Measurements from ENCODE around the gene STK24. TPM values are rescaled to one million over a fixed set of nuclear protein-coding genes. Genes with fewer than 3 reads are reported as not detected.

STK24 gene
- total RNA-seq, 1 donor from 2014 or later: 92.3 TPM

DNA sequence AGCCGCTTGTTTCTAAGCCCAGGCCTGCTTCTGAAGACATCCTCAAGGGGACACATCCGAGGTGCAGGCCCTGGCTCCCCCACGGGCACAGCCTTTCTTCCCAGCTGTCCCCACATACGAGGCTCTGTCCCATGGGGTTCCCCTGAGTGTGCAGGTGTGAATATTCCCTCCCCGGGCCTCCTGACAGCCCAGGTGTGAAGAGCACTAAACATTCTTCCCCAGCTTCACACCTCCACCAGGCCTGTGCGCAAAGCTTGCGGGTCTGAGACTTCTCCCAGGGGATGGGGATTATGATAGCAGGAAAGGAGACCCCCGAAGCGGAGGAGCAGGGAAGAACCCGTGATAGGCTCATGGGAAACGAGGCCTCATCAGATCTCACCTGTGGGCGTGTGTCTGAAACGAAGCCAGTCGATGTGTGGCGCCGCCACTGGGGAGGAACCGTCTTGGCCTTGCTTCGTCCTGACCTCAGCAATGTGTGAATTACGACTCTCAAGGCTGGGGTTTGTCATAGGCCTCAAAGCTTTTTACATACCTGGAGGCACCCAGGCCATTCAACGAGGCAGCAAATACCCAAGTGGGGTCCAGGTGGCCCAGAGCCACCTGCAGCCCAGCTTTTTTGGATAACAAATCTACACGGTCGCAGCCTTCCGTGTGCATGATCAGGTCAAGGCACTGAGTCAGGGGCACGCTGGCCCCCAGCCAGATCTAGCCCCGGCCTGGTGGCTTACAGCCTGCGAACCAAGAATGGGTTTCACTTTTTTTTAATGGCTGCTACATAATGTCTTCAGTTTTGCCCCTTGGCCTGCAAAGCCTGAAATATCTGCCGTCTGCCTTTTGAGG is 134.3 kb downstream of the STK24 start:
- peaks cover 8% of the 10 kb centered on the region for H3K4me1 Mint-ChIP-seq (ENCODE audit: unreplicated experiment)
- no peaks in the 10 kb centered on the region for H3K9me3 Mint-ChIP-seq (ENCODE audit: unreplicated experiment)
- no peak for TF ChIP-seq CTCF (IDR thresholded peaks at IDR 0.05; ENCODE audit: unreplicated experiment)
- no peak overlapping the region for H3K4me3 Mint-ChIP-seq (ENCODE audit: unreplicated experiment)
- peaks cover 23% of the 10 kb centered on the region for H3K27me3 Mint-ChIP-seq (ENCODE audit: unreplicated experiment)
- DNase-seq (ENCODE audit: low spot score): no peak
- H3K27ac Mint-ChIP-seq (ENCODE audit: unreplicated experiment): no peak overlapping the region
- peaks cover 34% of the 10 kb centered on the region for H3K36me3 Mint-ChIP-seq (ENCODE audit: low read depth, unreplicated experiment)

GRCh38 chr13:98441056-98441676 is 135.7 kb downstream of the STK24 start:
- Mint-ChIP-seq H3K9me3 (ENCODE audit: unreplicated experiment) (no peaks in the 10 kb centered on the region), H3K27me3 (ENCODE audit: unreplicated experiment) (peaks cover 12% of the 10 kb centered on the region), H3K36me3 (ENCODE audit: low read depth, unreplicated experiment) (peaks cover 27% of the 10 kb centered on the region), H3K4me3 (ENCODE audit: unreplicated experiment) (no peak overlapping the region), H3K27ac (ENCODE audit: unreplicated experiment) (no peak overlapping the region), H3K4me1 (ENCODE audit: unreplicated experiment) (peaks cover 11% of the 10 kb centered on the region)
- no peak for DNase-seq (ENCODE audit: low spot score)
- TF ChIP-seq CTCF (IDR thresholded peaks at IDR 0.05; ENCODE audit: unreplicated experiment): no peak

DNA sequence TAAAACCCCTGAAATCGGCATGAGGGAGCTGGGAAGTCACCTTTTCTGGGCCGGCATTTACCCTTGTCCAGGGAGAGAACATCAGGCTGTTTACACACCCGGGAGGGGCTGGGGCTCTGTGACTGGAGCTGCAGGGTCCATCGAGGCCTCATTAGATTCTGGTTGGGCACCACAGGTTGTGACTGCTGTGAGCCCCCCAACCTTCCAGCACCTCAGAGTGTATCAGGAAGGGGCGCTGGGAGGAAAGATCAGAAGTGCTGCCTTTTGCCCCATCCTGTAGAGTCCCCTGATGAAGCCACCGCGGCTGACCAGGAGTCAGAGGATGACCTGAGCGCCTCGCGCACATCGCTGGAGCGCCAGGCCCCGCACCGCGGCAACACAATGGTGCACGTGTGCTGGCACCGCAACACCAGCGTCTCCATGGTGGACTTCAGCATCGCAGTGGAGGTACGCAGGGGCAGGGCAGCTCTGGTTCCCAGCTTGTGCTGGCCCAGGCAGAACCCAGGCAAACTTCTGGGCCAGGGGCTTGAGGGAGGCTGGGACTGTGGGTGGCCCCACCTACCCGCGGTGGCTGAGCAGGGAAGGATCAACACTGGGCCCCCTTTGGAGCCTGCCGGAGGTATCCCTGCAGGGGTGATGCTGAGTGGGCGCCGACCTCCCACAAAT is 136.4 kb downstream of the STK24 start:
- TF ChIP-seq CTCF (IDR thresholded peaks at IDR 0.05; ENCODE audit: unreplicated experiment): no peak

GRCh38 chr13:98439896-98440295 is 137.0 kb downstream of the STK24 start:
- Mint-ChIP-seq H3K4me3 (ENCODE audit: unreplicated experiment) (peak overlapping the region; percentile 47), H3K4me1 (ENCODE audit: unreplicated experiment) (peaks cover 14% of the 10 kb centered on the region), H3K27me3 (ENCODE audit: unreplicated experiment) (peaks cover 10% of the 10 kb centered on the region), H3K27ac (ENCODE audit: unreplicated experiment) (no peak overlapping the region), H3K9me3 (ENCODE audit: unreplicated experiment) (no peaks in the 10 kb centered on the region), H3K36me3 (ENCODE audit: low read depth, unreplicated experiment) (peaks cover 27% of the 10 kb centered on the region)
- no peak for DNase-seq (ENCODE audit: low spot score)
- no peak for TF ChIP-seq CTCF (IDR thresholded peaks at IDR 0.05; ENCODE audit: unreplicated experiment)

More for the DNA sequence above, 136.4 kb downstream of the STK24 start:
- DNase-seq (ENCODE audit: low spot score): no peak
- Mint-ChIP-seq H3K27ac (ENCODE audit: unreplicated experiment) (no peak overlapping the region), H3K9me3 (ENCODE audit: unreplicated experiment) (no peaks in the 10 kb centered on the region), H3K4me1 (ENCODE audit: unreplicated experiment) (peaks cover 13% of the 10 kb centered on the region), H3K27me3 (ENCODE audit: unreplicated experiment) (peaks cover 11% of the 10 kb centered on the region), H3K36me3 (ENCODE audit: low read depth, unreplicated experiment) (peaks cover 27% of the 10 kb centered on the region), H3K4me3 (ENCODE audit: unreplicated experiment) (no peak overlapping the region)

All from endothelial cell (in vitro differentiated cells).